Measurements from ENCODE around the gene MB21D2.
"Not testable (repeated sequence)": the region's sequence is repeated elsewhere in the genome, so short reads cannot be mapped to it uniquely, and the experiment has no call there.

Gene MB21D2

GRCh38 chr3:192858849-192859585, 58.6 kb downstream of the MB21D2 start:
- DNase-seq (ENCODE audit: low read depth in 2 of 2), result no peak

- no peak for DNase-seq (ENCODE audit: low read depth in 2 of 2)
Observed at GRCh38 chr3:192857260-192857661, 60.4 kb downstream of the MB21D2 start.

- no peak for DNase-seq (ENCODE audit: low read depth in 2 of 2)
Observed at GRCh38 chr3:192855434-192855833, 62.2 kb downstream of the MB21D2 start.

GRCh38 chr3:192851821-192852372, 65.8 kb downstream of the MB21D2 start:
- no peak for DNase-seq (ENCODE audit: low read depth in 2 of 2)

GRCh38 chr3:192850451-192850981, 67.1 kb downstream of the MB21D2 start:
- peak in 1 of 2 donors; percentile 19 for DNase-seq (ENCODE audit: low read depth in 2 of 2)

GRCh38 chr3:192849821-192850220, 67.8 kb downstream of the MB21D2 start:
- not testable (repeated sequence) for DNase-seq (ENCODE audit: low read depth in 2 of 2)

- DNase-seq (ENCODE audit: low read depth in 2 of 2), result no peak
Observed at GRCh38 chr3:192848371-192849233, 69.1 kb downstream of the MB21D2 start.

- no peak for DNase-seq (ENCODE audit: low read depth in 2 of 2)
Observed at GRCh38 chr3:192847941-192848340, 69.7 kb downstream of the MB21D2 start.

GRCh38 chr3:192845526-192845855, 72.2 kb downstream of the MB21D2 start:
- DNase-seq (ENCODE audit: low read depth in 2 of 2), result no peak

- DNase-seq (ENCODE audit: low read depth in 2 of 2), result no peak
Observed at GRCh38 chr3:192844836-192845525, 72.7 kb downstream of the MB21D2 start.

GRCh38 chr3:192844486-192844765, 73.2 kb downstream of the MB21D2 start:
- DNase-seq (ENCODE audit: low read depth in 2 of 2), result no peak

- no peak for DNase-seq (ENCODE audit: low read depth in 2 of 2)
Observed at GRCh38 chr3:192843723-192844485, 73.8 kb downstream of the MB21D2 start.

- no peak for DNase-seq (ENCODE audit: low read depth in 2 of 2)
Observed at GRCh38 chr3:192843119-192843518, 74.5 kb downstream of the MB21D2 start.

- no peak for DNase-seq (ENCODE audit: low read depth in 2 of 2)
Observed at GRCh38 chr3:192842711-192843110, 74.9 kb downstream of the MB21D2 start.

GRCh38 chr3:192842138-192842537, 75.5 kb downstream of the MB21D2 start:
- DNase-seq (ENCODE audit: low read depth in 2 of 2), result no peak

- no peak for DNase-seq (ENCODE audit: low read depth in 2 of 2)
Observed at GRCh38 chr3:192841428-192841827, 76.2 kb downstream of the MB21D2 start.

GRCh38 chr3:192840143-192840836, 77.4 kb downstream of the MB21D2 start:
- DNase-seq (ENCODE audit: low read depth in 2 of 2), result no peak

GRCh38 chr3:192835818-192836815, 81.5 kb downstream of the MB21D2 start:
- no peak for DNase-seq (ENCODE audit: low read depth in 2 of 2)

GRCh38 chr3:192834428-192834827, 83.2 kb downstream of the MB21D2 start:
- no peak for DNase-seq (ENCODE audit: low read depth in 2 of 2)
